Stimulated activated CD4-positive, alpha-beta T cell treated with anti-CD3 and anti-CD28 coated beads, Interleukin-4, amount 100 ng/mL, for 48 hours (primary cell): ENCODE data around the gene TC2N.
A peak's percentile ranks its signal among the peaks of the same experiment; 100 is the strongest.
"Not testable (repeated sequence)": the region's sequence is repeated elsewhere in the genome, so short reads cannot be mapped to it uniquely, and the experiment has no call there.

Source experiments
- DNase-seq, 2 donors: peaks; one replicate each; pipeline ENCODE4 v3.0.0-alpha.2; 2020; ENCODE audit warnings: low read depth in 2 of 2

TC2N gene

GRCh38 chr14:91869556-91869955 is 2.2 kb upstream of the TC2N start:
- DNase-seq: no peak

GRCh38 chr14:91866511-91867295 is 633 bp downstream of the TC2N start:
- DNase-seq: no peak

- DNase-seq: no peak
These were observed 1.3 kb downstream of the TC2N start for GRCh38 chr14:91866061-91866460.

- no peak for DNase-seq
These were observed 4.9 kb downstream of the TC2N start for GRCh38 chr14:91862417-91862816.

- DNase-seq: no peak
These were observed 6.2 kb downstream of the TC2N start for GRCh38 chr14:91861091-91861490.

- no peak for DNase-seq
These were observed 7.1 kb downstream of the TC2N start for GRCh38 chr14:91860238-91860637.

GRCh38 chr14:91858536-91859275 is 8.6 kb downstream of the TC2N start:
- DNase-seq: no peak

GRCh38 chr14:91857614-91858013 is 9.7 kb downstream of the TC2N start:
- DNase-seq: no peak

GRCh38 chr14:91854327-91854934 is 12.9 kb downstream of the TC2N start:
- DNase-seq: no peak

- no peak for DNase-seq
These were observed 15.8 kb downstream of the TC2N start for GRCh38 chr14:91851563-91851962.

GRCh38 chr14:91848504-91849001 is 18.8 kb downstream of the TC2N start:
- no peak for DNase-seq

- no peak for DNase-seq
These were observed 19.6 kb downstream of the TC2N start for GRCh38 chr14:91847693-91848092.

- no peak for DNase-seq
These were observed 21.7 kb downstream of the TC2N start for GRCh38 chr14:91845652-91846051.

GRCh38 chr14:91845056-91845455 is 22.3 kb downstream of the TC2N start:
- not testable (repeated sequence) for DNase-seq

- no peak for DNase-seq
These were observed 23.3 kb downstream of the TC2N start for GRCh38 chr14:91844029-91844428.

GRCh38 chr14:91843437-91843836 is 23.9 kb downstream of the TC2N start:
- no peak for DNase-seq

- no peak for DNase-seq
These were observed 26.3 kb downstream of the TC2N start for GRCh38 chr14:91841065-91841464.

GRCh38 chr14:91839749-91840148 is 27.6 kb downstream of the TC2N start:
- no peak for DNase-seq

GRCh38 chr14:91837076-91837475 is 30.3 kb downstream of the TC2N start:
- no peak for DNase-seq

GRCh38 chr14:91835920-91836843 is 31.2 kb downstream of the TC2N start:
- DNase-seq: peak; percentile 87 to 92

GRCh38 chr14:91835197-91835919 is 32.0 kb downstream of the TC2N start:
- peak in 1 of 2 donors; percentile 10 for DNase-seq
